ENCODE measurements around the gene TMTC2.

- TF ChIP-seq CTCF (IDR thresholded peaks at IDR 0.05; ENCODE audit: poor library complexity) (no peak), EZH2 (IDR thresholded peaks at IDR 0.05; ENCODE audit: borderline replicate concordance) (no peak), EZH2phosphoT487 (IDR thresholded peaks at IDR 0.05; ENCODE audit: low read depth, severe bottlenecking, unreplicated experiment) (no peak)
These were observed 453.4 kb downstream of the TMTC2 start for GRCh38 chr12:83140135-83140534.

Measured in hepatocyte (in vitro differentiated cells).